Activated naive CD4-positive, alpha-beta T cell treated with anti-CD3 and anti-CD28 coated beads, Interleukin-2, amount 10 ng/mL, durations not matched to agents 7 days and 5 days (primary cell): Measurements from ENCODE around the gene RAMACL.
"Not testable (repeated sequence)": the region's sequence is repeated elsewhere in the genome, so short reads cannot be mapped to it uniquely, and the experiment has no call there.

ENCODE experiments used
- CTCF ChIA-PET: fragments of 350-600 bp; sonication (Branson Sonifier 250); formaldehyde crosslinking; loops from one replicate; lab custom pipeline; 2021; ENCODE audit warnings: antibody characterized with exemption; lab: Charles Lee
- DNase-seq: peaks from one replicate; pipeline ENCODE4 v3.0.0-alpha.2; 2020
- H3K27ac Mint-ChIP-seq: one replicate; pipeline ENCODE4 v1.8.0; 2021; ENCODE audit warnings: mild to moderate bottlenecking, moderate library complexity, mixed read lengths
- H3K27me3 Mint-ChIP-seq: one replicate; pipeline ENCODE4 v1.8.0; 2021; ENCODE audit warnings: mild to moderate bottlenecking, mixed read lengths
- H3K36me3 Mint-ChIP-seq: one replicate; pipeline ENCODE4 v1.8.0; 2021; ENCODE audit warnings: mixed read lengths
- H3K4me1 Mint-ChIP-seq: one replicate; pipeline ENCODE4 v1.8.0; 2021; ENCODE audit warnings: mixed read lengths
- H3K4me3 Mint-ChIP-seq: one replicate; pipeline ENCODE4 v1.8.0; 2021; ENCODE audit warnings: mild to moderate bottlenecking, moderate library complexity, mixed read lengths
- H3K9me3 Mint-ChIP-seq: one replicate; pipeline ENCODE4 v1.8.0; 2021; ENCODE audit warnings: mixed read lengths

RAMACL gene

DNA sequence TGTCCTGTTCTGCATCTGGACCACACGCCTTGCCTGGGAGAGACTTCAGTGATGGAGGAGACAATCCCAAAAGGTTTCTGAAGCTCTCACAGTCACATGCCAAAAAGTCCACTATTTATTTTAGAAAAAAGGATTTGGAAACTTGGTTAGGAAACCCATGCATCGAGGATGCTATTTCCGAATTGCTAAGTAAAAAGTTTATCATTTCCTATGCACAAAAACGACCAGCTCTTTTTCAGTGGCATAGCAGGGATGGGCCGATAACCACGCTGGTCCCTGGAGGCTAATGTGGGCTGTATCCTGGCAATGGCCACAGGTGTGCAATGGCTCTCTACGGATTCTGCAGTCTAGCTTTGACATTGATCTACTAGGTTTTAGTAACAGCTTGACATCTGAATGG lies 33.9 kb downstream of the RAMACL start:
- Mint-ChIP-seq H3K27ac (no peak overlapping the region), H3K36me3 (no peaks in the 10 kb centered on the region), H3K4me3 (no peak overlapping the region), H3K27me3 (peaks cover 16% of the 10 kb centered on the region), H3K4me1 (peaks cover 5% of the 10 kb centered on the region), H3K9me3 (no peaks in the 10 kb centered on the region)
- DNase-seq = no peak
- CTCF ChIA-PET = no interaction called here

DNA sequence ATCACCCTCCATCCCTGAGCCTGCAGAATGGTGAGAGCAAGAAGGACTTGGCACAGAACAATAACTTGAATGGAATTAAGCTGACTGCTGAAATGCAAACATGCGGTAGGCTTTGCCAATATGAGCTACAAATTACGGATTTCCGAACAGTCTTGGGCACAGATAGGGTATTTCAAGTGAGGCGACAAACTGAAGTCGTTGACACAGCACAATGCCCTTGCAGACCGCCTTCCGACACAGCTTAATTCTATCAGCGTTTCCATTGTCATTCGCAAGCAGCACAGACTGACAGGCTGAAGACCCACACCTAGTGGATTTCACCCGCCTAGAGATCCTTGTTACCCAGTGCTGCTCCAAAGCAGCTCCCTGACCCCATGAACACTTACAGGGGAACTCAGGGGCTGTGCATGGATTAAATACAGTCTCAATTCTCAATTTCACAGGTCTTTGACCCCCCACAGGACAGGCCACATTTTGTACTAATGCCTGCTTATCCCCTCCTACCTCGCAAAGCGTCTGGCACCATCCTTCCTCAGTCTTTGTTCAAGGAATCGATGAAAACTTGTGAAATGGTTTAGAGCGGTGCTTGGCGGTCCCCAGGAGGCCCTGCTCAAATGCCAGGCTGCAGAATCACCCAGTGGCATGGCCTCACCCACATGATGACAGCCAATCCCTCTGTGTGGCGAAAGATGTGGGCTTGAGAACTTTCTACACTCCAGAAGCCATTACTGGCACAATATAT lies 34.6 kb downstream of the RAMACL start:
- no peaks in the 10 kb centered on the region for H3K36me3 Mint-ChIP-seq
- CTCF ChIA-PET = no interaction called here
- peaks cover 13% of the 10 kb centered on the region for H3K27me3 Mint-ChIP-seq

DNA sequence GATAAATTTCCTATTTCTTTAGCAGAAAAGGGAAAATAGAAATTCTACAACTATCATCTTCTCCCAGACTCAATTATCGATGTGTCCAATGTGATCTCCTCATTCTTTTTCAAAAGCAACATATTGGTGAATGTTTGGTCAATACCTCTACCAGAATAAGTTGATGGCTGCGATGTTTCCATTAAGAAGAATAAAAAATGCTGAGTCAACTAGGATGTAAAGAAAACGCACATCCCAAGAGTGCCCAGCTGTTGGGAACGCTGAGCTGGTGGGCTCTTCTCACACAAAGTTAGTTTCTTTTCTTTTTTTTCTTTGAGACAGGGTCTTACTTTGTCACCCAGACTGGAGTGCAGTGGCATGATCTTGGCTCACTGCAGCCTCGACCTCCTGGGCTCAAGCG lies 39.8 kb downstream of the RAMACL start:
- CTCF ChIA-PET = no interaction called here
- no peak for DNase-seq
- H3K27me3 Mint-ChIP-seq = no peaks in the 10 kb centered on the region
- H3K4me3 Mint-ChIP-seq = no peak overlapping the region
- H3K9me3 Mint-ChIP-seq = no peaks in the 10 kb centered on the region
- H3K4me1 Mint-ChIP-seq = peaks cover 5% of the 10 kb centered on the region
- no peaks in the 10 kb centered on the region for H3K36me3 Mint-ChIP-seq
- no peak overlapping the region for H3K27ac Mint-ChIP-seq

More for the DNA sequence above, 34.6 kb downstream of the RAMACL start:
- Mint-ChIP-seq H3K27ac (no peak overlapping the region), H3K4me1 (peaks cover 2% of the 10 kb centered on the region), H3K4me3 (no peak overlapping the region), H3K9me3 (no peaks in the 10 kb centered on the region)
- DNase-seq = no peak

DNA sequence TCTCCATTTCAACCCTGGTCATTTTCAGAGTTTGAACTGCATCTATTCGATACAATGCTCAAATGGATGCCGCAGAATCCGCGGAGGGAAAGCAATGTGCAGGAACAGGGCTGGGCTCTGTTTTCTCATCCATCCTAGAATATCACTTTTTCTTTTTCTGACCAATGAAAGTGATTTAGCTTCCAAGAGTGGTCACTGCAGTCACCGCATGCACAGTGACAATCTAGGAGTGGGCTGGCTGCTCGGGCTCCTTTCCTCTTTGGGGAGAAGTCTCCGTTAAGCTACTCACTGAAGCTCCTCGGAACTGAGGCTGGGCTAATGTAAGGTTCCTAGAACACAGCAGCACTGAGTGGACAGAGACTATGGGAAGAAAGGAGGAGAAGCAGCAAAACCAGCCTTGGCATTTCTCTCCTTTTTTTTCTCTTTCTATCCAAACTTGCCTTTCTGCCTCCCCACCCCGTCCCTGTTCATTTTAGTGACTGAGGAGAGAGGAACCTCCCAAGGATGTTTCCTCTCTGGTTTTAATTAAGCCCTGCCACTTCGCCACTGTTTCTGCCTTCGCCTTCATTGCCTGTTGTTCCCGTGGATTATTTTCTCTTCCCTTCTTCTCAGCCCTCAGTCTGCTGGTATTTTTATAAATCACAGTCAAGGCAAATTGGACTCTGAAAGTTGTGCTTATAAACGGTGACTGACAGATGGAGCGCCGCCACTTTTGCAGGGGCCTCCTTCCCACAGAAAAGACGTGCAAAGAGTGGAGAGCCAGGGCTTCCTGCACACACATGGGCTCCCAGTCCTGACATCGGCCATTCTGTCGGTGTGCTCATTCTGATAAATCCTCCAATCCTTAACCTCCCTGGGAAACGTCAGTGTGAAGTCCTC lies 41.1 kb downstream of the RAMACL start:
- Mint-ChIP-seq H3K4me1 (peaks cover 16% of the 10 kb centered on the region), H3K27ac (no peak overlapping the region), H3K4me3 (no peak overlapping the region), H3K9me3 (no peaks in the 10 kb centered on the region), H3K36me3 (no peaks in the 10 kb centered on the region), H3K27me3 (no peaks in the 10 kb centered on the region)
- CTCF ChIA-PET = no interaction called here
- no peak for DNase-seq

DNA sequence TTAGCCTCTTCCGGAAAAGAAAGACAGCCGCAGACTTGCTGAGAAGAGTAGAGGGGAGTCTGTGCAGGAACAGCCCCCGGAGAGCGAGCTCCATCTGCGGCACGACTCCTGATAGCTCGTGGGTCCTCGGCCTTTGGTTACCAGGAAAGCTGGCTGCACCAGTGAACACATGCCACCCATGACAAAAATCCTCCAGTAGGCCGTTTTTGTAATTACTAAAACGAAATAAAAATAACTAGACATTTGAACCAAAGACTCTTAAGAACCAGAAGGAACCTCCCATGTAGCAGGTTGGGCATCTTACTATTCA lies 42.2 kb downstream of the RAMACL start:
- CTCF ChIA-PET = no interaction called here
- H3K9me3 Mint-ChIP-seq = no peaks in the 10 kb centered on the region
- H3K36me3 Mint-ChIP-seq = no peaks in the 10 kb centered on the region
- no peak overlapping the region for H3K4me3 Mint-ChIP-seq
- no peak for DNase-seq
- H3K4me1 Mint-ChIP-seq = peaks cover 22% of the 10 kb centered on the region
- H3K27me3 Mint-ChIP-seq = no peaks in the 10 kb centered on the region
- H3K27ac Mint-ChIP-seq = no peak overlapping the region

DNA sequence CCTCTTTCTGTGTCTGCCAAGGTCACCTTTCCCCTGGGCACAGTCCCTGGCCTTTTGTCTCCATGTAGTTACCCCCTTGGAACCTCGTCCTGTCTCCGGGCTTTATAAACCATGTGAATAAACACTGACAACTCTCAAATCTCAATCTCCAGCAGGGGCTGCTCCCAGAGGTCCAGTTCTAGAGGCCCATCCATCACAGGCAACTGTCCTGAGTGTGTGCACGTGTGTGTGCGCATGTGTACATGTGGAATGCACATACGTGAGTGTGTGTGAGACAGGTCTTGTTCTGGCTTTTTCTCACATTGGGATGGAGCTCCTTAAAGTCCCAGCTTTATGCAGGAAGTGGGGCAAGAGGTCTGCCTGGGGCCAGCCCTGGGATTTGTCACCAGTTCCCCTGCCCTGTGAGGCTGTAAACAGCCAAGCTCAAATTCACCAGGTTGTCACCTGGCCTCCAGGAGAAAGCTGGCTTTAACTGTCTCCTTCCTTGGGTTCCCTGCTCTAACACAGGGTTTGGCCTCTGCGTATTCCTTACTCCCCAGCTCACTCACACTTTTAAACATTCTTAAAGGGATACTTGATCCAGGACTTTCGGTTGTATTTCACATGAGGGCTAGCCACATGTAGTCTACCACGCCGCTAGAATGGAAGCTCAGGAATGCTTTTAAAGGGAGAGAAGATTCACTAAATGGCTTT lies 42.7 kb downstream of the RAMACL start:
- CTCF ChIA-PET = no interaction called here
- H3K36me3 Mint-ChIP-seq = no peaks in the 10 kb centered on the region
- no peak overlapping the region for H3K27ac Mint-ChIP-seq
- DNase-seq = no peak
- no peaks in the 10 kb centered on the region for H3K27me3 Mint-ChIP-seq
- no peaks in the 10 kb centered on the region for H3K9me3 Mint-ChIP-seq
- peaks cover 24% of the 10 kb centered on the region for H3K4me1 Mint-ChIP-seq
- no peak overlapping the region for H3K4me3 Mint-ChIP-seq

DNA sequence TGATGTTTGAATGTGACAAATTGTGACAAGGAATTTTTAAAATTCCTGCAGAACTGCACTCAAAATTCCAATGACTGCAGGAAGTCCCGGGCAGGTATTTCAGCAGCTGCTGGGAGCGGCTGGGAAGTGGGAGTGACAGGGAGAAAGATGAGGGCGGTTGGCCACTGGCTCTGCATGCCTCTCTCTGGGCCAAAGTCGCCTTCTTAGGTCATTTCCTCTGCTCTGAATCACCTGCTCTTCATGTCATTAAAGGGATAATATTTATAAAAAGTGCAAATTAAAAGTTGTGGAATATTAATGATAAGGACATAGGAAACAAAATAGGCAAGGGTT lies 43.9 kb downstream of the RAMACL start:
- H3K4me1 Mint-ChIP-seq = peaks cover 27% of the 10 kb centered on the region
- H3K9me3 Mint-ChIP-seq = no peaks in the 10 kb centered on the region
- no peak overlapping the region for H3K27ac Mint-ChIP-seq
- CTCF ChIA-PET = interaction anchor here (0.8 kb wide), 1 partner anchor 62 kb away, joined by 4 read pairs; no protein-coding TSS in a partner anchor
- no peak for DNase-seq
- no peaks in the 10 kb centered on the region for H3K36me3 Mint-ChIP-seq
- H3K4me3 Mint-ChIP-seq = no peak overlapping the region
- no peaks in the 10 kb centered on the region for H3K27me3 Mint-ChIP-seq

DNA sequence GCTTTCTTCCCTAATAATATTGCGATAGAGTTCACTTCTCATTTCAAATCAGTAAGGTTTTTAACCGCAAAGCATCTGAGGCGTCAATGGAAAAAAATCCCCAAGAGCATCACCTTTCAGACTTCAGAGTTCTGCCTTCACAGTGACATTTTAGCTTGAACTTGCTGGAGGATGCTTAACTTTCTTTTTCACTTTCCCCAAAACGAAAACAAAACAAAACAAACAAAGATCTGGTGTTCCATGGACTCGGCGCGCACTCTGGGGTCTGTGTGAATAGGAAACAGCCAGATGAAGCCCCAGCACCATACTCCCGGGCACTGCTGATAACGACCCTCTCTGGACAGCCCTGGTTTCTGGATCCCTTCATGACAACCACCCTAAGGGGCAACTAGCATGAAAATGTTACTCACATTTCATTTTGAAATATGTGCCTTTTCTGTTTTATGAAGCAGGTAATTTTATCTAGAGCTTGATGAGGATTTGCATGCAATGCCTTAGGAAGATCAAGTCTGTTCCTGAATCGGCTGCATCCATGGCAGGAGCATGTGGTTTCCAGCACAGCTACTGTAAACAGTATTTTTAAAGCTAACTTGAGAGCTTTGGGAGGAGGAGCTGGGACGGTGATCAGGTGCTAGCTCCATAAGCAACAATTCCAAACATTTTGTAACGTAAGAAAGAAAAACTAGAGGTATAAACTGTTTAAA lies 44.5 kb downstream of the RAMACL start:
- H3K4me3 Mint-ChIP-seq = peak overlapping the region; percentile 50

DNA sequence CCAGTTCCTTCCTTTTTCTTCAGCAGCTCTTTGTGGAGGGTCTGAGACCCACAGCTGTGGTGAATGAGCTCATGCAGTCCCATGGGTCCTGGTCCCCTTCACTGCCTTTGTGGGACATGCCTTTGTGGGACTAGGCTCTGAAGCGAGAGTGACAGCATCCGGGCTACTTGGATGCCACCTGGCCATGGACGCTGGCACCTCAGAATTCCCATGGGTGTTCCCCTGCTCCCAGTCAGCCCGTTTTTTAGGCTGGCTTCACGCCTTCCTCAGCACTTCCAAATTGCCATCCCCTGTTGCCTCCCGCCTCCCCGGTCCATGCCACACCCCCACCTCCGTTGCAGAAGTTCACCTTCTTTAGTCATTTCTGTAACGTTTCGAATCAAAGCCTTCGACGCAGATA lies 45.1 kb downstream of the RAMACL start:
- CTCF ChIA-PET = no interaction called here
- Mint-ChIP-seq H3K4me1 (peaks cover 27% of the 10 kb centered on the region), H3K9me3 (no peaks in the 10 kb centered on the region), H3K27ac (peak overlapping the region; percentile 90), H3K36me3 (no peaks in the 10 kb centered on the region), H3K27me3 (no peaks in the 10 kb centered on the region), H3K4me3 (peak overlapping the region; percentile 50)
- DNase-seq = no peak

More for the DNA sequence above, 44.5 kb downstream of the RAMACL start:
- peak; percentile 24 for DNase-seq
- Mint-ChIP-seq H3K4me1 (peaks cover 27% of the 10 kb centered on the region), H3K27me3 (no peaks in the 10 kb centered on the region), H3K36me3 (no peaks in the 10 kb centered on the region), H3K9me3 (no peaks in the 10 kb centered on the region), H3K27ac (peak overlapping the region; percentile 90)
- CTCF ChIA-PET = interaction anchor here (0.8 kb wide), 1 partner anchor 62 kb away, joined by 4 read pairs; no protein-coding TSS in a partner anchor

DNA sequence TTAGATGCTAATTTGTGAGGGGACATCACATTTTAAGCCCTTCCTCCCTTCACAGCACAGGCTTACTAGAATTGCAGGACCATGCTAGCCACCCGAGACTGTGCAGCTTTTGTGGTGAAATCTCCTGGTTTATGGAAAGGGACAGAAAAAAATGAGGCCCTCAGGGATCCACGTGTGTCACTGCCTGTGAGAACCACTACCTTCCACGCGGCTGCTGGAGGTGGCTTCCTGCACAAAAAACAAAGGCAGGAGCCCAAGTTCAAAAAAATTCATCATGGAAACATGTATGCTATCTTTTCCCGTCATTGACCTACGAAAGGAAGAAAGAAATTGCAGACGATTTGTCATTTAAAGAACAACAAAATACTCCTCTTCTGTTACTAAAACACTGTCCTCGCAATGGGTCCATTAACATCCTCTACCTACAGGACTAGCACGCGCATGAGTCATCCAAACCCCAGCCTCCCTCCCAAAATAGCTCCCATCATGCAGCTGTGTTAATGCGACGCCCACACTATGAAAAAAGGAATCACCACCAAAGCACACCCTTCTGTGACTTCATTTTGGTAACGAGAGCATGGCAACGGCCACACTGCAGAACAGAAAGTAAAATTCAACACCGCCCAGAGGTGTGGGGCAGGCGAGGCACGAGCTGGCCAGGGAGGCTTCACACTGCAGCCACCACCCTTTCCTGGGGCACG lies 45.7 kb downstream of the RAMACL start:
- H3K4me3 Mint-ChIP-seq = peak overlapping the region; percentile 29
- H3K9me3 Mint-ChIP-seq = no peaks in the 10 kb centered on the region
- H3K27ac Mint-ChIP-seq = peak overlapping the region; percentile 90
- H3K4me1 Mint-ChIP-seq = peaks cover 27% of the 10 kb centered on the region
- CTCF ChIA-PET = interaction anchor here (0.6 kb wide), 1 partner anchor 82 kb away, joined by 3 read pairs; no protein-coding TSS in a partner anchor
- DNase-seq = peak; percentile 49
- no peaks in the 10 kb centered on the region for H3K36me3 Mint-ChIP-seq
- H3K27me3 Mint-ChIP-seq = peaks cover 3% of the 10 kb centered on the region

DNA sequence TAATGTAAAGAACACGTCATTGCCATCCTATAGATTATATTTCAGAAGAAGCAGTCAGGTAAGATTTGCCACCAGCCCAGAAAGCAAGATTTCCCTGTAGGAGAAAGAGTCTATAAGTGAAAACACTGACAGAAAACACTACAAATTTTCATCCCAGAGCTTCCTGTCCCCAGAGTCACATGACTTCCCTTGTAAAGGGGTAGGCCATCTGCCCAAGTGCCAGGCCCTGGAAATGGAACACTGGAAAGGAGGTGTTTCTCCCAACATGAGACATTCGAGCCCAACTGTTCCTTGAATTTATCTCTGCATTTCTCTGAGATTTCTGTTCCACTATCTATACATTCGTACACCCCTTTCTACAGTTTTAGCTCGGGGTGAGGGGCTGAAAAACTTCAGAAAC lies 46.9 kb downstream of the RAMACL start:
- Mint-ChIP-seq H3K27ac (no peak overlapping the region), H3K36me3 (no peaks in the 10 kb centered on the region), H3K27me3 (peaks cover 3% of the 10 kb centered on the region), H3K4me1 (peaks cover 27% of the 10 kb centered on the region), H3K9me3 (no peaks in the 10 kb centered on the region), H3K4me3 (no peak overlapping the region)
- CTCF ChIA-PET = no interaction called here
- DNase-seq = no peak

DNA sequence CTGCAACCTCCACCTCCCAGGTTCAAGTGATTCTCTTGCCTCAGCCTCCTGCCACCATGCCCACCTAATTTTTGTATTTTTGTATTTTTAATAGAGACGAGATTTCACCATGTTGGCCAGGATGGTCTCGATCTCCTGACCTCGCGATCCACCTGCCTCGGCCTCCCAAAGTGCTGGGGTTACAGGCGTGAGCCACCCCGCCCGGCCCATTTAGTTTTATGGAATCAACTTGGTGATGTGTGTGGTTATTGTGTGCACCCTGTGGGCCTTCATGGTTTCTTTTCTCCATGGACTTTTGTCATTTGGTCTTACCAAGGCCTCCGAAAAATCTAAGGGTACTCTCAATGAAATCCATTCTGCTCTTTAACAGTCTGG lies 47.5 kb downstream of the RAMACL start:
- H3K4me1 Mint-ChIP-seq = peaks cover 27% of the 10 kb centered on the region
- H3K27ac Mint-ChIP-seq, H3K9me3 Mint-ChIP-seq, H3K36me3 Mint-ChIP-seq, CTCF ChIA-PET, DNase-seq, H3K4me3 Mint-ChIP-seq, H3K27me3 Mint-ChIP-seq: not testable (repeated sequence)

DNA sequence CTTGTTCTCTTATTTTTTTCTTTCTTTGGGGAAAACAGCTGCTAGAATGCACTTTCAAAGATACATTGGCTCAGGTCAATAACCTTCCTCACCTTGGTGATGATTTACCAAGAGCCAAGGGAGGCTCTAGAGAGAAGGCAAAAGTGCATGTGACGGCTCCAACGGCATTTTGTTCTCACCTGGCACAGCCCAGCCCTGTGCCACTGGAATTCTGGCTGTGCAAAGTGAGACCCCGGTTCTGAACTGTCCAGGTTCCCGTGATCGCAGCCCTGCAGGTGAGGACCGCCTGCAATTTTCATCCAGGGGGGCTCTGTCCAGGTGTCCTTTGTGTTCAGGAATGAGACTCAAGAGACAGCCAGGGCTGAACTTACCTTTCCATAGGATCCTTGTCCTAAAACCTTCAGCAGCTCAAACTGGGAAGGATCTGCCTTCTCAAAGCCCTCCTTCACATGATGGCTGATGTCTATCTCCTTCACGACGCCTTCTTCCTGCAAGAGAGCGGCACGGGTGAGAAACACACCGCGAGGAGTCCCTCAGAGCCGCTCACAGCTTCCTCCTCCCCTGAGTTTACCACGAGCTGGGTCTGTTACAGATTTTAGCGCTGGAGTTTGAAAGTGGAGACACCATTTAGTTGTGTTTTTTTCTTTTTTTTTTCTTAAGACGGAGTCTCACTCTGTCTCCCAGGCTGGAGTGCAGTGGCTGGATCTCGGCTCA lies 48.0 kb downstream of the RAMACL start:
- H3K4me1 Mint-ChIP-seq = peaks cover 27% of the 10 kb centered on the region
- peaks cover 3% of the 10 kb centered on the region for H3K27me3 Mint-ChIP-seq
- CTCF ChIA-PET = no interaction called here
- H3K4me3 Mint-ChIP-seq = no peak overlapping the region
- H3K36me3 Mint-ChIP-seq = no peaks in the 10 kb centered on the region
- no peak overlapping the region for H3K27ac Mint-ChIP-seq
- no peak for DNase-seq
- no peaks in the 10 kb centered on the region for H3K9me3 Mint-ChIP-seq
